ENCODE results near the gene PEX16. TPM values are rescaled to one million over a fixed set of nuclear protein-coding genes. Genes with fewer than 3 reads are reported as not detected.
"Not testable (repeated sequence)": the region's sequence is repeated elsewhere in the genome, so short reads cannot be mapped to it uniquely, and the experiment has no call there.

Gene PEX16
- total RNA-seq, 4 donors from 2014 or later, result 20.0 to 26.7 (median 21.3) TPM

- Histone ChIP-seq H3K36me3 (peaks cover 0 to 71% of the 10 kb centered on the region in 2 donors), H3K27me3 (no peaks in the 10 kb centered on the region), H3K4me3 (no peak within 1 kb of the TSS), H3K4me1 (peaks cover 0 to 9% (median 0%) of the 10 kb centered on the region in 3 donors), H3K9me3 (no peaks in the 10 kb centered on the region), H3K27ac (no peak within 1 kb of the TSS)
- ATAC-seq, result no peak
- no peak for TF ChIP-seq EP300 (IDR thresholded peaks at IDR 0.05)
- TF ChIP-seq, protein P1, sequence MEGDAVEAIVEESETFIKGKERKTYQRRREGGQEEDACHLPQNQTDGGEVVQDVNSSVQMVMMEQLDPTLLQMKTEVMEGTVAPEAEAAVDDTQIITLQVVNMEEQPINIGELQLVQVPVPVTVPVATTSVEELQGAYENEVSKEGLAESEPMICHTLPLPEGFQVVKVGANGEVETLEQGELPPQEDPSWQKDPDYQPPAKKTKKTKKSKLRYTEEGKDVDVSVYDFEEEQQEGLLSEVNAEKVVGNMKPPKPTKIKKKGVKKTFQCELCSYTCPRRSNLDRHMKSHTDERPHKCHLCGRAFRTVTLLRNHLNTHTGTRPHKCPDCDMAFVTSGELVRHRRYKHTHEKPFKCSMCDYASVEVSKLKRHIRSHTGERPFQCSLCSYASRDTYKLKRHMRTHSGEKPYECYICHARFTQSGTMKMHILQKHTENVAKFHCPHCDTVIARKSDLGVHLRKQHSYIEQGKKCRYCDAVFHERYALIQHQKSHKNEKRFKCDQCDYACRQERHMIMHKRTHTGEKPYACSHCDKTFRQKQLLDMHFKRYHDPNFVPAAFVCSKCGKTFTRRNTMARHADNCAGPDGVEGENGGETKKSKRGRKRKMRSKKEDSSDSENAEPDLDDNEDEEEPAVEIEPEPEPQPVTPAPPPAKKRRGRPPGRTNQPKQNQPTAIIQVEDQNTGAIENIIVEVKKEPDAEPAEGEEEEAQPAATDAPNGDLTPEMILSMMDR (IDR thresholded peaks at IDR 0.05), result no peak
- TF ChIP-seq POLR2AphosphoS5 (IDR thresholded peaks at IDR 0.05), result no peak
- TF ChIP-seq POLR2A (IDR thresholded peaks at IDR 0.05), result no peak
- WGBS, 2 donors (ENCODE audit: low coverage in 1 of 2), result 69 to 80% methylated on average over 2 to 9 of the region's 18 CpGs
Observed at GRCh38 chr11:45906965-45907611, 10.6 kb downstream of the PEX16 start, which contains the start of gene FREY1. FREY1 (minus strand) TSS chr11:45907271; CDS start chr11:45907245, 26 bp downstream.

DNA sequence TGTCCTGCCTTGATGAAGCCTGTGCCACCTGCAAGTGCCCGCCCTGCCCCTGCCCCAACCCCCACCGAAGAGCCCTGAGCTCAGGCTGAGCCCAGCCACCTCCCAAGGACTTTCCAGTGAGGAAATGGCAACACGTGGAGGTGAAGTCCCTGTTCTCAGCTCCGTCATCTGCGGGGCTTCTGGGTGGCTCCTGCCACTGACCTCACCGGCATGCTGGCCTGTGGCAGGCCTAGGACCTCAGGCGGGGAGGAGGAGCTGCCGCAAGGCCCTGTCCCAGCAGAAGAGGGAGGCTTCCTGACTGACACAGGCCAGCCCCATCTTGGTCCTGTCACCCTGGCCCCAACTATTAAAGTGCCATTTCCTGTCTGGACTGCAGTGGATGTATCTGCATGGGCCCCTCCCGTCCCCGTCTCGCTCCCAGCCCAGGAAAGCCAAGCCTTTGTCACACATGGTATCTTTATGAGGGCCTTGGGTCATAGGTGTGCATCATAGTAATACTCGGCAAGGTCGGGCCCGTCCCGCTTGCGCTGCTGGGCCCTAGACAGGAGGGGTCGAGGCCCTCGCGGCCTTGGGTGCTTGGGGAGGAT is 11.5 kb downstream of the PEX16 start:
- H3K27ac ChIP-seq, result no peak overlapping the region
- ATAC-seq, result no peak
- peaks cover 0 to 64% of the 10 kb centered on the region in 2 donors for H3K36me3 ChIP-seq
- no peak overlapping the region for H3K4me3 ChIP-seq
- WGBS, 2 donors (ENCODE audit: low coverage in 1 of 2), result no CpG with 5 or more reads among the region's 19 CpGs
- H3K9me3 ChIP-seq, result no peaks in the 10 kb centered on the region
- H3K27me3 ChIP-seq, result no peaks in the 10 kb centered on the region
- TF ChIP-seq, protein P1 (IDR thresholded peaks at IDR 0.05), result no peak
- TF ChIP-seq POLR2A (IDR thresholded peaks at IDR 0.05) (no peak), POLR2AphosphoS5 (IDR thresholded peaks at IDR 0.05) (no peak), EP300 (IDR thresholded peaks at IDR 0.05) (no peak)
- peaks cover 0 to 11% (median 3%) of the 10 kb centered on the region in 3 donors for H3K4me1 ChIP-seq

DNA sequence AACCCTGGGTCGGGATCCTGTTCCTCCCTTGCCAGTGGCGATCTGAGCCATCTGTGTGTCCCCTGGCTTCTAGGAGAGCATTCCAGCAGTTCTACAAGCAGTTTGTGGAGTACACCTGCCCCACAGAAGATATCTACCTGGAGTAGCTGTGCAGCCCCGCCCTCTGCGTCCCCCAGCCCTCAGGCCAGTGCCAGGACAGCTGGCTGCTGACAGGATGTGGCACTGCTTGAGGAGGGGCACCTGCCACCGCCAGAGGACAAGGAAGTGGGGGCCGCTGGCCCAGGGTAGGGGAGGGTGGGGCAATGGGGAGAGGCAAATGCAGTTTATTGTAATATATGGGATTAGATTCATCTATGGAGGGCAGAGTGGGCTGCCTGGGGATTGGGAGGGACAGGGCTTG is 12.1 kb downstream of the PEX16 start:
- not testable (repeated sequence) for H3K27me3 ChIP-seq, H3K9me3 ChIP-seq, H3K4me3 ChIP-seq, H3K27ac ChIP-seq, ATAC-seq
- peaks cover 0 to 57% of the 10 kb centered on the region in 2 donors for H3K36me3 ChIP-seq
- peaks cover 0 to 17% (median 9%) of the 10 kb centered on the region in 3 donors for H3K4me1 ChIP-seq
- no CpG with 5 or more reads among the region's 6 CpGs for WGBS, 2 donors (ENCODE audit: low coverage in 1 of 2)

GRCh38 chr11:45905095-45905494 is 12.6 kb downstream of the PEX16 start:
- Histone ChIP-seq H3K9me3 (no peaks in the 10 kb centered on the region), H3K27me3 (no peaks in the 10 kb centered on the region), H3K4me3 (no peak overlapping the region), H3K4me1 (peaks cover 0 to 21% (median 12%) of the 10 kb centered on the region in 3 donors), H3K36me3 (peaks cover 0 to 53% of the 10 kb centered on the region in 2 donors), H3K27ac (no peak overlapping the region)
- no peak for TF ChIP-seq POLR2AphosphoS5 (IDR thresholded peaks at IDR 0.05)
- TF ChIP-seq, protein P1 (IDR thresholded peaks at IDR 0.05), result no peak
- no peak for TF ChIP-seq POLR2A (IDR thresholded peaks at IDR 0.05)
- TF ChIP-seq EP300 (IDR thresholded peaks at IDR 0.05), result no peak
- ATAC-seq, result no peak
- WGBS, 2 donors (ENCODE audit: low coverage in 1 of 2), result 90% methylated on average over 2 of the region's 19 CpGs; no CpG with 5 or more reads in 1 of the 2 donors

DNA sequence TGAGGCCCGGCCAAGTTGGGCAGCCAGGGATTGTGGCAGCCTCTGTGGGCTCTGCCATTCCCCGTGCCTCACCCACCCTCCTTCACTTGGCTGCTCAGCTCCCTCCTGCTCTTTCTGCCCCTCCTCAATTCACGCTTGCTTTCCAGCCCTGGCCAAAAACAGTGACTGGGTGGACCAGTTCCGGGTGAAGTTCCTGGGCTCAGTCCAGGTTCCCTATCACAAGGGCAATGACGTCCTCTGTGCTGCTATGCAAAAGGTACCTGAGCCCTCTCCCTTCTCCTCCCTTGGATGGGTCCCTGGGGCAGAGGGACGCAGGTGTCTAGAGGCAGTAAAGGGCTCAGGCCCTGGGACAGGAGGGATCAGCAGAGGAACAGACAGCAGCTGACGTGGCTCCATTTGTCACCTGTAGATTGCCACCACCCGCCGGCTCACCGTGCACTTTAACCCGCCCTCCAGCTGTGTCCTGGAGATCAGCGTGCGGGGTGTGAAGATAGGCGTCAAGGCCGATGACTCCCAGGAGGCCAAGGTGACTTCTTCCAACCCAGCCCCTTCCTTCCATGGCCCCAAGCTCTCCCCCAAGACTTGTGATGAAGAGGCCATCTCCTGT is 13.3 kb downstream of the PEX16 start:
- TF ChIP-seq EP300 (IDR thresholded peaks at IDR 0.05) (no peak), POLR2A (IDR thresholded peaks at IDR 0.05) (no peak)
- TF ChIP-seq, protein P1 (IDR thresholded peaks at IDR 0.05), result no peak

More for the DNA sequence above, 13.3 kb downstream of the PEX16 start:
- Histone ChIP-seq H3K27me3 (no peaks in the 10 kb centered on the region), H3K4me1 (peaks cover 0 to 25% (median 12%) of the 10 kb centered on the region in 3 donors), H3K9me3 (no peaks in the 10 kb centered on the region), H3K36me3 (peaks cover 0 to 46% of the 10 kb centered on the region in 2 donors), H3K27ac (no peak overlapping the region), H3K4me3 (no peak overlapping the region)
- WGBS, 2 donors (ENCODE audit: low coverage in 1 of 2), result no CpG with 5 or more reads among the region's 15 CpGs
- no peak for ATAC-seq

All from gastroesophageal sphincter (tissue), 4 donors.